ENCODE results near the gene APOA5.

Gene APOA5

GRCh38 chr11:116778556-116778955 is 13.1 kb downstream of the APOA5 start:
- DNase-seq (ENCODE audit: low spot score) = no peak
- Histone ChIP-seq H3K4me3 (no peak overlapping the region), H3K27ac (no peak overlapping the region)
- TF ChIP-seq CTCF (IDR thresholded peaks at IDR 0.05) = no peak

DNA sequence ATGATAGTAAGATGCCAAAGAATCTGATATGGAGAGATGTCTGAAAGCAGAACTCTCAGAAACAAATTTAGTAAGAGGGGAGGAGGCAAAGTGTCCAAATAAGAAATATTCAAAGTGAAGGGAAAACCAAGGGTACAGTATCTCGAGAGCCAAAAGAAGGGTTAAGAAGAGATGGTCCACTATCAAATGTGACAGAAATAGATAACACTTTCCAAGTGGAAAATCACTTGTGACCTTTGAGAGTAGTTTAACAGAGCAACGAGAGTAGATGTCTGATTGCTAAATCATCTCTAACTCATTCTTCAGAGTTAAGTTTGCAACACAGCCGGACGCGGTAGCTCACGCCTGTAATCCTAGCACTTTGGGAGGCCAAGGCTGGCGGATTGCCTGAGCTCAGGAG is 14.6 kb downstream of the APOA5 start:
- no peak for TF ChIP-seq CTCF (IDR thresholded peaks at IDR 0.05)
- DNase-seq (ENCODE audit: low spot score) = no peak
- Histone ChIP-seq H3K27ac (no peak overlapping the region), H3K4me3 (no peak overlapping the region)

DNA sequence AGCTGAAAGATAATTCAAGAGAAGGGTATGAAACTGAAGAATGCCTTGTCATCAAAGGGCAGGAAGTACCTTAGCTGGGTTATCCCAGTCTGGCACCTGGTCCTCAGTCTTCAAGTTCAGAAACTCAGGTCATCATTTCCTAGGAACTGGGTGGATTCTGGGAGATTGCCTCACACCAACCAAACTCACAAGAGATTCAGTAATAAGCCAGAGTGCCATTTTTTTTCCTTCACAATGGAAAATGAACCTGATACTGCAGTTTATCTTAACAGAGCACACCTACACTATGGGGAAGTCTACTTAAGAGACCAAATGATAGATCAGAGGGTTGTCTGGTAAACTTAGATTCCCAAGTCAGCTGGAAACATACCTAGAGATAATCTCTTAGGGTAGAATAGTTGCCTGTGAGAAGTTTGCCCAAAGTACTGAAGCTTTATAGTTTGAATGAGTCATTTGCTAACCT is 15.1 kb downstream of the APOA5 start:
- no peak overlapping the region for H3K27ac ChIP-seq
- H3K4me3 ChIP-seq = no peak overlapping the region
- no peak for DNase-seq (ENCODE audit: low spot score)
- no peak for TF ChIP-seq CTCF (IDR thresholded peaks at IDR 0.05)

DNA sequence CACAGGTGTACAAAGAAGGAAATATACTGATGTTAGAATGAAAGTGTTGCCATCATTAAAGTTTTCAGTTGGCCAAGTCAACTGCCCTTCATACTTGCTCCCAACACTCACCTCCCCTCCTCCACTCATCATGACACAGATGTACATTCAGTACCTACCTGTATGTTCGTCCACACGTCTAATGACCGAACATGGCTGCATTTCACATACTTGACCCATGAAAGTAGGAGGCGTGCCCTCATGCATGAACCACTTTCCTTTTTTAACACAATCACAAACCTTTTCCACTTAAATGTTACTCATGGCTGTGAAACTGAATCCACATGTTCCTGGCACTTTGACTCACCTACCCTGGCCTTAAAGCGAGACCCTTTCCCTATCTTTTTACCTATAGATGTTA is 15.7 kb downstream of the APOA5 start:
- no peak for TF ChIP-seq CTCF (IDR thresholded peaks at IDR 0.05)

DNA sequence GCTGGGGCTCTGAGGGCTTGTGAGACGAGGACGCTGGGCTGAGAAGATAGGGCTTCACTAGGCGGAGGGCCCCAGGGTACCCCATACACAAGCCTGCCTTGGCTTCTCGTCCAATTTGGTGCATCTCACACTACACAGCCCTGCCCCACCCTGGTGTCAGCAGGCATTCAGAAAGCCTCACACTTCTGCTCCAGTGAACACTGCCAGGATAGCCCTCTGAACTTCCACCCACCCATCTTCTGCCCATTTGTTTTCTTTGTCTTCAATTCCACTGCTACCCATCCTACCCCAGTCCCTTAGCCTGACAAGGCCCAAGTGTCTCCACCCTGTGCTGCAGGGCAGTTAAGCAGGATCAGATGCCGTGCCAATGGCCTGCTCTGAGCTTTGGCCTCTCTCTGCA is 17.0 kb downstream of the APOA5 start:
- Histone ChIP-seq H3K27ac (no peak overlapping the region), H3K4me3 (no peak overlapping the region)
- no peak for DNase-seq (ENCODE audit: low spot score)
- no peak for TF ChIP-seq CTCF (IDR thresholded peaks at IDR 0.05)

More for the DNA sequence above, 15.7 kb downstream of the APOA5 start:
- Histone ChIP-seq H3K27ac (no peak overlapping the region), H3K4me3 (no peak overlapping the region)
- no peak for DNase-seq (ENCODE audit: low spot score)

GRCh38 chr11:116773203-116774097 is 18.2 kb downstream of the APOA5 start:
- peak overlapping the region; percentile 87 for H3K4me3 ChIP-seq
- no peak for DNase-seq (ENCODE audit: low spot score)
- no peak for TF ChIP-seq CTCF (IDR thresholded peaks at IDR 0.05)

More at GRCh38 chr11:116773203-116774097, 18.2 kb downstream of the APOA5 start:
- H3K27ac ChIP-seq = peak overlapping the region; percentile 76 to 90
